Sigmoid colon (tissue), 4 donors: ENCODE measurements around the gene CRACR2A.

Experiments used
- EP300 ChIP-seq, 4 donors: sonication (generic); formaldehyde crosslinking; IDR thresholded peaks; one replicate each; pipeline ENCODE4 v1.6.1; 2017; ENCODE audit warnings: antibody characterized with exemption in 4 of 4
- POLR2A ChIP-seq, 2 donors: fragments of 450-650 bp; IDR thresholded peaks; one replicate each; pipeline ENCODE4 v1.6.1; 2016; ENCODE audit warnings: antibody characterized with exemption in 2 of 2, mild to moderate bottlenecking in 2 of 2, moderate library complexity in 2 of 2
- POLR2AphosphoS5 ChIP-seq, 4 donors: sonication (generic); formaldehyde crosslinking; IDR thresholded peaks; one replicate each; pipeline ENCODE4 v1.6.1; 2017; ENCODE audit warnings: antibody characterized with exemption in 4 of 4
- TF ChIP-seq, protein P1 (sequence below), 4 experiments: fragments of 450-650 bp in 3 of 4; fragments of 200-600 bp in 1 of 4; IDR thresholded peaks; one replicate each; pipeline ENCODE4 v1.5.1; 2016 to 2019; ENCODE audit warnings: antibody characterized with exemption in 4 of 4, mild to moderate bottlenecking in 3 of 4, moderate library complexity in 2 of 4

DNA sequence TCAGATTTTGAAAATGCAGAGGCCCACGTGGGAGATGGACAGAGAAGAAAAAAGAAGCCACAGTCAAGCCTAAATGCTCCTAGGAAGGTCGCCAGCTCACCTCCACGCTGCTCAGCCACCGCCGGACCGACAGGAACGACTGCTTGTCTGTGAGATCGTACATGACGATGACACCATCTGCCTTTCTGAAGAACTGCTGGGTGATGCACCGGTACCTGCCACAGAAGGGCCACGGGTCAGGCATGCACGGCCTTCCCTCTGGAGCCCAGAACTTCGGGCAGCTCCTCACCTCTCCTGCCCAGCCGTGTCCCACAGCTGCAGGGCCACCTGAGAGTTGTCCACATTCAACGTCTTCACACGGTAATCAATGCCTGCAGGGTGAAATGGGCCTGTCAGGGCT, 125.6 kb downstream of the CRACR2A start:
- TF ChIP-seq, protein P1, sequence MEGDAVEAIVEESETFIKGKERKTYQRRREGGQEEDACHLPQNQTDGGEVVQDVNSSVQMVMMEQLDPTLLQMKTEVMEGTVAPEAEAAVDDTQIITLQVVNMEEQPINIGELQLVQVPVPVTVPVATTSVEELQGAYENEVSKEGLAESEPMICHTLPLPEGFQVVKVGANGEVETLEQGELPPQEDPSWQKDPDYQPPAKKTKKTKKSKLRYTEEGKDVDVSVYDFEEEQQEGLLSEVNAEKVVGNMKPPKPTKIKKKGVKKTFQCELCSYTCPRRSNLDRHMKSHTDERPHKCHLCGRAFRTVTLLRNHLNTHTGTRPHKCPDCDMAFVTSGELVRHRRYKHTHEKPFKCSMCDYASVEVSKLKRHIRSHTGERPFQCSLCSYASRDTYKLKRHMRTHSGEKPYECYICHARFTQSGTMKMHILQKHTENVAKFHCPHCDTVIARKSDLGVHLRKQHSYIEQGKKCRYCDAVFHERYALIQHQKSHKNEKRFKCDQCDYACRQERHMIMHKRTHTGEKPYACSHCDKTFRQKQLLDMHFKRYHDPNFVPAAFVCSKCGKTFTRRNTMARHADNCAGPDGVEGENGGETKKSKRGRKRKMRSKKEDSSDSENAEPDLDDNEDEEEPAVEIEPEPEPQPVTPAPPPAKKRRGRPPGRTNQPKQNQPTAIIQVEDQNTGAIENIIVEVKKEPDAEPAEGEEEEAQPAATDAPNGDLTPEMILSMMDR (IDR thresholded peaks at IDR 0.05), result no peak
- no peak for TF ChIP-seq POLR2AphosphoS5 (IDR thresholded peaks at IDR 0.05)
- TF ChIP-seq POLR2A (IDR thresholded peaks at IDR 0.05), result no peak
- TF ChIP-seq EP300 (IDR thresholded peaks at IDR 0.05), result no peak
